GM12878 (cell line): ENCODE data around the gene OLFML2B. TPM values are rescaled to one million over a fixed set of nuclear protein-coding genes. Genes with fewer than 3 reads are reported as not detected.

Source experiments
- MYB ChIP-seq: fragments of 150-350 bp; IDR thresholded peaks from 2 replicates; pipeline ENCODE4 v1.6.1; 2014; ENCODE audit warnings: mild to moderate bottlenecking, low read depth, low read length, borderline replicate concordance
- MYC ChIP-seq: IDR thresholded peaks from 2 replicates; pipeline ENCODE4 v1.6.1; 2011; ENCODE audit warnings: mild to moderate bottlenecking, low read length, moderate library complexity, inconsistent platforms; ENCODE audit not compliant: insufficient read depth, insufficient replicate concordance, insufficient read length, severe bottlenecking
- NR2F1 ChIP-seq: fragments of 450-650 bp; conservative IDR thresholded peaks from 2 replicates; pipeline ENCODE4 v1.6.1; 2017; ENCODE audit warnings: mild to moderate bottlenecking
- POU2F2 ChIP-seq: IDR thresholded peaks from 3 replicates; pipeline ENCODE4 v1.6.1; 2011; ENCODE audit warnings: low read depth, mild to moderate bottlenecking, low read length, borderline replicate concordance
- ZNF592 ChIP-seq: fragments of 450-650 bp; IDR thresholded peaks from 2 replicates; pipeline ENCODE4 v1.6.1; 2017; ENCODE audit warnings: mild to moderate bottlenecking, moderate library complexity
- polyA plus RNA-seq, 11 experiments: library from polyadenylated mRNA; depleted of rRNA in 4 of 11; unstranded in 6 of 11; stranded (reverse) in 5 of 11; fragments of >200 nt; fragmentation: Nextera tagmentation in 4 of 11; fragmentation: Illumina TruSeq in 1 of 11; extraction: Ambion mirVana in 4 of 11; extraction: Trizol in 1 of 11; gene quantifications; 1 replicate in 1 of 11; 2 replicates in 10 of 11; pipeline versions ENCODE4 v1.2.1 to v1.2.3, GENCODE V29; 2011 to 2016; ENCODE audit warnings: inconsistent platforms in 2 of 11, missing spikeins in 2 of 11, low read depth in 1 of 11
- total RNA-seq, 4 experiments: library from RNA; depleted of rRNA in 3 of 4; stranded (reverse); fragments of >200 nt in 3 of 4; fragmentation: Illumina TruSeq in 1 of 4; extraction: Trizol in 1 of 4; gene quantifications; 2 replicates each; pipeline versions ENCODE4 v1.2.1 to v1.2.3, GENCODE V29; 2013 to 2021
- TF ChIP-seq, protein P1 (sequence below): fragments of 450-650 bp; formaldehyde crosslinking; IDR thresholded peaks from 2 replicates; pipeline ENCODE4 v1.4.0; 2020; ENCODE audit warnings: mild to moderate bottlenecking, moderate library complexity

The OLFML2B gene
- total and polyA plus RNA-seq, 10 of the 15 experiments (the other 5 are each of a cell fraction or from before 2014, with no cell fraction given) = not detected

GRCh38 chr1:162033428-162033827, 9.8 kb upstream of the OLFML2B start (continued):
- TF ChIP-seq ZNF592 = no peak
- no peak for TF ChIP-seq POU2F2
- no peak for TF ChIP-seq MYB
- TF ChIP-seq, protein P1, sequence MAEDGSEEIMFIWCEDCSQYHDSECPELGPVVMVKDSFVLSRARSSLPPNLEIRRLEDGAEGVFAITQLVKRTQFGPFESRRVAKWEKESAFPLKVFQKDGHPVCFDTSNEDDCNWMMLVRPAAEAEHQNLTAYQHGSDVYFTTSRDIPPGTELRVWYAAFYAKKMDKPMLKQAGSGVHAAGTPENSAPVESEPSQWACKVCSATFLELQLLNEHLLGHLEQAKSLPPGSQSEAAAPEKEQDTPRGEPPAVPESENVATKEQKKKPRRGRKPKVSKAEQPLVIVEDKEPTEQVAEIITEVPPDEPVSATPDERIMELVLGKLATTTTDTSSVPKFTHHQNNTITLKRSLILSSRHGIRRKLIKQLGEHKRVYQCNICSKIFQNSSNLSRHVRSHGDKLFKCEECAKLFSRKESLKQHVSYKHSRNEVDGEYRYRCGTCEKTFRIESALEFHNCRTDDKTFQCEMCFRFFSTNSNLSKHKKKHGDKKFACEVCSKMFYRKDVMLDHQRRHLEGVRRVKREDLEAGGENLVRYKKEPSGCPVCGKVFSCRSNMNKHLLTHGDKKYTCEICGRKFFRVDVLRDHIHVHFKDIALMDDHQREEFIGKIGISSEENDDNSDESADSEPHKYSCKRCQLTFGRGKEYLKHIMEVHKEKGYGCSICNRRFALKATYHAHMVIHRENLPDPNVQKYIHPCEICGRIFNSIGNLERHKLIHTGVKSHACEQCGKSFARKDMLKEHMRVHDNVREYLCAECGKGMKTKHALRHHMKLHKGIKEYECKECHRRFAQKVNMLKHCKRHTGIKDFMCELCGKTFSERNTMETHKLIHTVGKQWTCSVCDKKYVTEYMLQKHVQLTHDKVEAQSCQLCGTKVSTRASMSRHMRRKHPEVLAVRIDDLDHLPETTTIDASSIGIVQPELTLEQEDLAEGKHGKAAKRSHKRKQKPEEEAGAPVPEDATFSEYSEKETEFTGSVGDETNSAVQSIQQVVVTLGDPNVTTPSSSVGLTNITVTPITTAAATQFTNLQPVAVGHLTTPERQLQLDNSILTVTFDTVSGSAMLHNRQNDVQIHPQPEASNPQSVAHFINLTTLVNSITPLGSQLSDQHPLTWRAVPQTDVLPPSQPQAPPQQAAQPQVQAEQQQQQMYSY = no peak
- no peak for TF ChIP-seq MYC
- no peak for TF ChIP-seq NR2F1
